ENCODE measurements around the gene C1orf116. TPM values are rescaled to one million over a fixed set of nuclear protein-coding genes. Genes with fewer than 3 reads are reported as not detected.

The C1orf116 gene
- total RNA-seq, 4 donors from 2014 or later: 7.1 to 24.6 (median 13.3) TPM

DNA sequence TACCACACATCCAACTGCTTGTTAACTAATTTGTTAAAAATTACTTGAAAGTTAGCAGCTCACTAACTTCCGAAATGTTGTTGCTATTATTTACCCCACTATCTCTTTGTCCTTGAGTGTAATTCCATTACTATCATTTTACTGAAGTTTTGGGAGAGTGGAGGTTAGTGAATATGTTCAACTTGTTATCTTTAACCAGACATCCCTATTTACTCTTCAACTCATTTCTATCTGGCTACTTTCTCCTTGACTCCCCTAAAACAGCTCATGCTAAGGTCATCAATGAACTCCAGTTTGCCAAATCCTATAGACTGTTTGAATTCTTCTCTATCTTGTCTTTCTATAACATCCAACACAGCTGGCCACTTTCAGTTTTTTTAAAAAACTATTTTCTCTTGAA is 4.3 kb upstream of the C1orf116 start:
- DNase-seq: no peak
- intact Hi-C loops (cut with DNase I): no loop called here
- no peak overlapping the region for H3K4me3 ChIP-seq (replicated peaks in 1 of 3)
- no peak for TF ChIP-seq POLR2A (IDR thresholded peaks at IDR 0.05)
- TF ChIP-seq, protein P1, sequence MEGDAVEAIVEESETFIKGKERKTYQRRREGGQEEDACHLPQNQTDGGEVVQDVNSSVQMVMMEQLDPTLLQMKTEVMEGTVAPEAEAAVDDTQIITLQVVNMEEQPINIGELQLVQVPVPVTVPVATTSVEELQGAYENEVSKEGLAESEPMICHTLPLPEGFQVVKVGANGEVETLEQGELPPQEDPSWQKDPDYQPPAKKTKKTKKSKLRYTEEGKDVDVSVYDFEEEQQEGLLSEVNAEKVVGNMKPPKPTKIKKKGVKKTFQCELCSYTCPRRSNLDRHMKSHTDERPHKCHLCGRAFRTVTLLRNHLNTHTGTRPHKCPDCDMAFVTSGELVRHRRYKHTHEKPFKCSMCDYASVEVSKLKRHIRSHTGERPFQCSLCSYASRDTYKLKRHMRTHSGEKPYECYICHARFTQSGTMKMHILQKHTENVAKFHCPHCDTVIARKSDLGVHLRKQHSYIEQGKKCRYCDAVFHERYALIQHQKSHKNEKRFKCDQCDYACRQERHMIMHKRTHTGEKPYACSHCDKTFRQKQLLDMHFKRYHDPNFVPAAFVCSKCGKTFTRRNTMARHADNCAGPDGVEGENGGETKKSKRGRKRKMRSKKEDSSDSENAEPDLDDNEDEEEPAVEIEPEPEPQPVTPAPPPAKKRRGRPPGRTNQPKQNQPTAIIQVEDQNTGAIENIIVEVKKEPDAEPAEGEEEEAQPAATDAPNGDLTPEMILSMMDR (IDR thresholded peaks at IDR 0.05): no peak
- no peak overlapping the region for H3K27ac ChIP-seq
- H3K27me3 ChIP-seq: no peaks in the 10 kb centered on the region
- 97% methylated on average over 1 of the region's 1 CpG for WGBS, 2 donors
- H3K4me1 ChIP-seq: peaks cover 11 to 13% of the 10 kb centered on the region in 2 donors
- no peaks in the 10 kb centered on the region for H3K9me3 ChIP-seq
- no peaks in the 10 kb centered on the region for H3K36me3 ChIP-seq

DNA sequence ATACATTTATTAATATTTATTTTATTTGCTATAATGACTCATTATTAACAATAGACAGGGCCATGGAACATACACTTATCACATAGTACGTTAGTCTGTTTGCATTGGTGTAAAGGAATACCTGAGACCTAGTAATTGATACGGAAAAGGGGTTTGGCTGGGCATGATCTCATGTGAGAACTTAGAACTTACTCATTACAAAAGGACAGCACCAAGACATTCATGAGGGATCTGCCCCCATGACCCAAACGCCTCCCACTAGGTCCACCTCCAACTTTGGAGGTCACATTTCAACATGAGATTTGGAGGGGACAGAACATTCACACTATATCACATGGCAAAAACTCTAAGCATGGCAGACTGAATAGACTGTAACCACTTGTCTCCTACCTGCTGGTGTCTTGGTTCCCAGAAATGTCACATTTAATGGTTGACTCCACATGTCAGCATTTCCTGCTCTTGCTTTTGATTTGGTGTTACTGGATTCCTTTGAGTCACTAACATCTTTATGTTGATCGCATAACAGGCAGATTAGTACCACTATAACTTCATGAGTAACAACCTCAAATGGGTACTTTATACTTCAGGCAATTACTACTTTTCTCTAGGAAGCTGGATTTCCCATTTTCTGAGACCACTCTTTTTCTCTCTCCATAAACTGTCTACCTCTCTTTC is 3.5 kb upstream of the C1orf116 start:
- 76 to 96% methylated on average over 4 of the region's 4 CpGs for WGBS, 2 donors
- Histone ChIP-seq H3K4me3 (replicated peaks in 1 of 3) (no peak overlapping the region), H3K27me3 (no peaks in the 10 kb centered on the region), H3K4me1 (peaks cover 17 to 18% of the 10 kb centered on the region in 2 donors), H3K36me3 (no peaks in the 10 kb centered on the region), H3K9me3 (no peaks in the 10 kb centered on the region), H3K27ac (no peak overlapping the region)
- no peak for DNase-seq
- no peak for TF ChIP-seq POLR2A (IDR thresholded peaks at IDR 0.05)
- TF ChIP-seq, protein P1 (IDR thresholded peaks at IDR 0.05): no peak
- intact Hi-C loops (cut with DNase I): no loop called here

DNA sequence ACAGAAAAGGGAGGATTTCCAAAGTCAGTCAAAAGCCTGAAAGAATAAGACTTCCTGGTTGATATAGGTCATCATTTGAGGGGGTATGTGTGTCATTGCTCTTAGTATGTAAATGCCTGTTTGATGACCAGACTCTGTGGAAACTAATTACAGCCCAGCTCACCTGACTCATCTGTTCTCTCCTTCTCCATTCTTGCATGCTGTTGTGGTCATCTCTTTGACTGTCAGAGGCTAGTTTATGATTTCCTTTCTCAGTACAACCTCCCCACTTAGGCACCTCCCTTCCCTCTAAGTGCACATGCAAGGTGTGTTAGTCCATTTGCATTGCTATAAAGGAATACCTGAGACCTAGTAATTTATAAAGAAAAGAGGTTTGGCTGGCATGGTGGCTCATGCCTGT is 2.4 kb upstream of the C1orf116 start:
- TF ChIP-seq, protein P1 (IDR thresholded peaks at IDR 0.05): no peak
- no peak for TF ChIP-seq POLR2A (IDR thresholded peaks at IDR 0.05)
- Histone ChIP-seq H3K27ac (no peak overlapping the region), H3K4me1 (peaks cover 18 to 20% of the 10 kb centered on the region in 2 donors), H3K36me3 (no peaks in the 10 kb centered on the region), H3K4me3 (replicated peaks in 1 of 3) (no peak overlapping the region), H3K27me3 (no peaks in the 10 kb centered on the region), H3K9me3 (no peaks in the 10 kb centered on the region)
- no peak for DNase-seq
- intact Hi-C loops (cut with DNase I): no loop called here

DNA sequence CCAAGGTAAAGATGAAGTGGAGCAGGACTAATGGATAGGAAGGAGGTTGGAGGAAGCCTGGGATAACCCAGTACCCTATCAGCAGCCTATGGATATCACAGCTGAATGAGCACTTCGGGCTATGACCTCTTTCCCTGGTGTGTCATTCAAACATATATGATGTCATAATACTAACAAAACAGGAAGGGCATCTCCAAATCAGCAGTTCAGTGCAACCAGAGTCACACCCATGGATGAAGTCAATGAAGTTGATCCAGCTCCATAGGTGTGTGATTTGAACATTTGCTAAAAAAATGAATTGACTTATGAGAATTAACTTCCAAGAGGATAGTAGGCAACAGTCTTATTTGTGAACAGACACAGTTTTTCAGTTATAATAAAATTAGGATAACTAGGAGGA is 1.7 kb upstream of the C1orf116 start:
- 68 to 88% methylated on average over 1 of the region's 1 CpG for WGBS, 2 donors
- no peak overlapping the region for H3K4me3 ChIP-seq (replicated peaks in 1 of 3)
- intact Hi-C loops (cut with DNase I): no loop called here

DNA sequence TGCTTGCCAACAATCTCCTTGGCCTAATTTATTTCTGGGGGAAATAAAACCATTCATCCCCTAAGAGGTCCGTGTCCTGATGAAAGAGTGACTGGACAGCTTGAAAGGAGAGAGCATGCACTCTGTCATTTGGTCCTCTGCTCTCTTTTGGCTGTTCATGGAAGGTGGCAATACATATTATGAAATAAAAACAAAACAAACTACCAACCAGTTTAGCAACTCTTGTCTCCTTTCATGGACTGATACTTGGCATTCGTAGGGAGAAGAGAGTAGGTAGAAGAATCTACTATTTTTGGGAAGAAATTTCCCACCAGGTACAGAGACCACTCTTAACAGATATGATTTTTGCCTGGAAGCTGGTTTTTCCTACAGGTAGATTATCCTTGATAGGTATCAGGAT is 746 bp upstream of the C1orf116 start:
- no peak for DNase-seq
- H3K27me3 ChIP-seq: no peaks in the 10 kb centered on the region
- no peaks in the 10 kb centered on the region for H3K36me3 ChIP-seq
- H3K27ac ChIP-seq: peak overlapping the region; percentile 67 to 86 (median 80)
- WGBS, 2 donors: 32 to 37% methylated on average over 2 of the region's 2 CpGs
- no peaks in the 10 kb centered on the region for H3K9me3 ChIP-seq
- intact Hi-C loops (cut with DNase I): no loop called here
- TF ChIP-seq, protein P1 (IDR thresholded peaks at IDR 0.05): no peak
- TF ChIP-seq POLR2A (IDR thresholded peaks at IDR 0.05): no peak
- H3K4me1 ChIP-seq: peaks cover 18 to 20% of the 10 kb centered on the region in 2 donors
- no peak overlapping the region for H3K4me3 ChIP-seq (replicated peaks in 1 of 3)

More for the DNA sequence above, 1.7 kb upstream of the C1orf116 start:
- no peaks in the 10 kb centered on the region for H3K27me3 ChIP-seq
- H3K4me1 ChIP-seq: peaks cover 18 to 20% of the 10 kb centered on the region in 2 donors
- H3K27ac ChIP-seq: no peak overlapping the region
- DNase-seq: no peak
- H3K36me3 ChIP-seq: no peaks in the 10 kb centered on the region
- no peak for TF ChIP-seq POLR2A (IDR thresholded peaks at IDR 0.05)
- TF ChIP-seq, protein P1 (IDR thresholded peaks at IDR 0.05): no peak
- no peaks in the 10 kb centered on the region for H3K9me3 ChIP-seq
